BE2C (cell line): Measurements from ENCODE around the gene TMEM86B.

Experiments
- DNase-seq: peaks from one replicate; pipeline ENCODE4 v3.0.0-alpha.2; 2020
- H3K27me3 ChIP-seq: fragments of 250-450 bp; sonication (Bioruptor Pico); 2 replicates; pipeline ENCODE4 v1.5.1; 2020; ENCODE audit warnings: mild to moderate bottlenecking
- H3K36me3 ChIP-seq: fragments of 250-450 bp; sonication (Bioruptor Pico); 2 replicates; pipeline ENCODE4 v1.5.1; 2020; ENCODE audit warnings: mild to moderate bottlenecking
- H3K4me1 ChIP-seq: fragments of 250-450 bp; sonication (Bioruptor Pico); 2 replicates; pipeline ENCODE4 v1.5.1; 2020
- H3K4me3 ChIP-seq: 2 replicates; pipeline ENCODE4 v1.5.1; 2011; ENCODE audit warnings: low read depth, low read length
- H3K9me3 ChIP-seq: fragments of 250-450 bp; sonication (Bioruptor Pico); 2 replicates; pipeline ENCODE4 v1.5.1; 2020
- CTCF ChIP-seq: IDR thresholded peaks from 2 replicates; pipeline ENCODE4 v1.5.1; 2012; ENCODE audit warnings: mild to moderate bottlenecking, low read depth, low read length

Gene TMEM86B

GRCh38 chr19:55265173-55265572 lies 36.6 kb upstream of the TMEM86B start:
- no peaks in the 10 kb centered on the region for H3K4me1 ChIP-seq
- no peak for TF ChIP-seq CTCF
- H3K27me3 ChIP-seq, result no peaks in the 10 kb centered on the region

GRCh38 chr19:55264531-55264930 lies 36.0 kb upstream of the TMEM86B start:
- no peak for DNase-seq
- H3K9me3 ChIP-seq, result no peaks in the 10 kb centered on the region
- no peaks in the 10 kb centered on the region for H3K36me3 ChIP-seq
- H3K4me3 ChIP-seq, result no peak overlapping the region
- H3K4me1 ChIP-seq, result no peaks in the 10 kb centered on the region
- H3K27me3 ChIP-seq, result no peaks in the 10 kb centered on the region
- TF ChIP-seq CTCF, result no peak

More at GRCh38 chr19:55265173-55265572, 36.6 kb upstream of the TMEM86B start:
- no peak overlapping the region for H3K4me3 ChIP-seq
- no peaks in the 10 kb centered on the region for H3K9me3 ChIP-seq
- DNase-seq, result no peak
- no peaks in the 10 kb centered on the region for H3K36me3 ChIP-seq

DNA sequence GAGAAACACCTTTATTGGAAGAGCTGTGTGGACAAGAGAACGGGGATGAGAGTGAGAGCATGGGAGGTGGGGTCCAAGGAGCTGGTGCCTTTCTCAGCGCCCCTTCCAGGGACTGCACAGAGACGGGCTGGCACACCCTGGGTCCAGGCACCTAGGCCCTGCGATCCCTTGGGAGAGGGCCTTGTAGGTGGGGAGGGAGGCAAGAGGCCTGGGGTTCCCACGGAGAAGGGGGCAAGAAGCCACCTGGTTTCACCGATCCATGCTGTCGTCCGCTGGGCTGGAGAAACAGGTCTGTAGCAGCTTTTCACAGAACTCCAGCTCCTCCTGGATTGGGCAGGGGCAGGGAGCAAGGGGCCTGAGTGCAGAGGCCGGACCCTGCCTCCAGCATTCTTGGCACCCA lies 33.8 kb upstream of the TMEM86B start:
- Histone ChIP-seq H3K36me3 (no peaks in the 10 kb centered on the region), H3K4me1 (no peaks in the 10 kb centered on the region), H3K27me3 (no peaks in the 10 kb centered on the region), H3K9me3 (no peaks in the 10 kb centered on the region), H3K4me3 (no peak overlapping the region)
- DNase-seq, result no peak
- no peak for TF ChIP-seq CTCF

- H3K4me3 ChIP-seq, result no peak overlapping the region
- no peak for TF ChIP-seq CTCF
- no peaks in the 10 kb centered on the region for H3K9me3 ChIP-seq
- H3K36me3 ChIP-seq, result no peaks in the 10 kb centered on the region
- no peaks in the 10 kb centered on the region for H3K27me3 ChIP-seq
- no peak for DNase-seq
- no peaks in the 10 kb centered on the region for H3K4me1 ChIP-seq
Observed at GRCh38 chr19:55261671-55262126, 33.1 kb upstream of the TMEM86B start.

- Histone ChIP-seq H3K27me3 (no peaks in the 10 kb centered on the region), H3K36me3 (0 out of 2 replicates have a peak, but pooled peaks cover 2% of the 10 kb centered on the region), H3K4me3 (peak overlapping the region; percentile 93), H3K4me1 (peaks cover 4% of the 10 kb centered on the region; the same call in 1 of the 2 replicates), H3K9me3 (no peaks in the 10 kb centered on the region)
- TF ChIP-seq CTCF, result no peak
- no peak for DNase-seq
Observed at GRCh38 chr19:55259540-55260210, 31.1 kb upstream of the TMEM86B start.

DNA sequence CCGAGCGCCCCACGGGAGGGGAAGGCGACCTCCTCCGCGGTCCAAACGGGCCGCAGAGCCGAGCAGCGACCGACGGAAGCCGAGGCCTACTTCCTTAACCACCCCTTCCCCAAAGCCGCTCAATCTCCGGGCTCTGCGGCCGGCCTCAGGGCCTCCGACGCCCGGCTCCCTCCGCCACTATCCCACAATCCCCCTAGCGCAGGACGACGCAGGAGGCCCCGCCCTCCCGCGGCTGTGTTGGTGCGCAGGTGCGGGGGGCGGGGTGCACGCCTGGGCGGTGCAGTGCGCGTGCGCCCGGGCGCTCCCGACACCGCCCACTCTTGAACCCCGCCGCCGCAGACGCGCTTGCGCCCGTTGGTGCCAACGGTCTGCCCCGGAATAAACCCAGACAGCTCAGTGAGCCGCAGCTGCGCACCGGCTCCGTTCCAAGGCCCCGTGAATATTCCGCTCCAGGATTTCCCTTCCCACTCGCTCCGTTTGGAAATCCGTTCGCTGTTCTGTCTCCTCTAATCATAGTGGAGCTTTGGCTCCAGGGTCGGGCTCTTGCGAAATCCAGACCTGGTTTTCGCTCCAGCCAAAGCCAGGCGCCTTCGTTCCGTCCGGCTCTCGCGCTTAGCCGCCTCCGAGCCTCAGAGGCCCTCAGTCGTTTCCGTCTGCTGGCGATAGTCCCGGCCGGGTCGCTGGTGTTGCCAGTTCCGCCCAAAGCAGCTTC lies 30.4 kb upstream of the TMEM86B start, which contains the start of gene PPP6R1:
Gene PPP6R1, minus strand, starts transcription at position 190 of the 712 bp plus-strand sequence. CDS start 11,914 bp downstream, outside the sequence.
- peaks cover 4% of the 10 kb centered on the region; the same call in 1 of the 2 replicates for H3K4me1 ChIP-seq
- DNase-seq, result peak; percentile 98
- H3K9me3 ChIP-seq, result no peaks in the 10 kb centered on the region
- H3K27me3 ChIP-seq, result no peaks in the 10 kb centered on the region
- H3K4me3 ChIP-seq, result peak within 1 kb of the TSS; percentile 93
- no peak for TF ChIP-seq CTCF
- 0 out of 2 replicates have a peak, but pooled peaks cover 2% of the 10 kb centered on the region for H3K36me3 ChIP-seq
